GM23338 (cell line): ENCODE data around the gene SLC35G4. TPM values are rescaled to one million over a fixed set of nuclear protein-coding genes. Genes with fewer than 3 reads are reported as not detected.

ENCODE experiments used
- ATAC-seq: fragments of 200-7000 bp; cut with Tn5 transposase; 3 replicates; pipeline ENCODE4 v1.9.1; 2020
- DNase-seq: peaks from one replicate; pipeline ENCODE4 v3.0.0-alpha.2; 2015; ENCODE audit warnings: low spot score
- H2AFZ ChIP-seq: fragments of 200-600 bp; sonication (generic); 2 replicates; pipeline ENCODE4 v1.8.0; 2016; ENCODE audit warnings: antibody characterized with exemption, mild to moderate bottlenecking, moderate library complexity
- H3F3A ChIP-seq: fragments of 200-600 bp; sonication (generic); replicated peaks from 2 replicates; pipeline ENCODE4 v1.8.0; 2017; ENCODE audit warnings: antibody characterized with exemption, mixed run types, low read depth
- H3K27ac ChIP-seq: fragments of 200-600 bp; sonication (generic); 2 replicates; pipeline ENCODE4 v1.6.1; 2016; ENCODE audit warnings: low read depth
- H3K27me3 ChIP-seq: fragments of 200-600 bp; sonication (generic); 2 replicates; pipeline ENCODE4 v1.8.0; 2016; ENCODE audit warnings: mild to moderate bottlenecking, mixed run types, moderate library complexity; ENCODE audit not compliant: insufficient read depth
- H3K36me3 ChIP-seq: fragments of 200-600 bp; sonication (generic); 2 replicates; pipeline ENCODE4 v1.8.0; 2016; ENCODE audit warnings: mild to moderate bottlenecking; ENCODE audit not compliant: insufficient read depth
- H3K4me1 ChIP-seq: fragments of 200-600 bp; sonication (generic); 2 replicates; pipeline ENCODE4 v1.8.0; 2016; ENCODE audit warnings: mild to moderate bottlenecking, moderate library complexity; ENCODE audit not compliant: insufficient read depth
- H3K4me2 ChIP-seq: fragments of 200-600 bp; sonication (generic); 2 replicates; pipeline ENCODE4 v1.7.1; 2017; ENCODE audit warnings: mixed run types
- H3K4me3 ChIP-seq: fragments of 200-600 bp; sonication (generic); 2 replicates; pipeline ENCODE4 v1.6.1; 2016; ENCODE audit warnings: mixed run types
- H3K79me2 ChIP-seq: fragments of 200-600 bp; sonication (generic); replicated peaks from 2 replicates; pipeline ENCODE4 v1.8.0; 2017; ENCODE audit warnings: mild to moderate bottlenecking; ENCODE audit not compliant: insufficient read depth
- H3K9me2 ChIP-seq: fragments of 200-600 bp; sonication (generic); 2 replicates; pipeline ENCODE4 v1.8.0; 2017; ENCODE audit not compliant: insufficient read depth
- H4K20me1 ChIP-seq: fragments of 200-600 bp; sonication (generic); replicated peaks from 2 replicates; pipeline ENCODE4 v1.8.0; 2017; ENCODE audit warnings: mild to moderate bottlenecking; ENCODE audit not compliant: insufficient read depth
- H3K27ac Mint-ChIP-seq: 2 replicates; pipeline ENCODE4 v1.8.0; 2020; ENCODE audit warnings: inconsistent platforms, mild to moderate bottlenecking, moderate library complexity, mixed read lengths
- H3K27me3 Mint-ChIP-seq: 3 replicates; pipeline ENCODE4 v1.8.0; 2022; ENCODE audit warnings: low read depth, mild to moderate bottlenecking, moderate library complexity, mixed read lengths, inconsistent platforms; ENCODE audit not compliant: insufficient read depth, poor library complexity
- H3K36me3 Mint-ChIP-seq: 3 replicates; pipeline ENCODE4 v1.8.0; 2021; ENCODE audit warnings: low read depth, mild to moderate bottlenecking, inconsistent platforms, moderate library complexity, mixed read lengths
- H3K4me1 Mint-ChIP-seq: 3 replicates; pipeline ENCODE4 v1.8.0; 2020; ENCODE audit warnings: mild to moderate bottlenecking, inconsistent platforms, mixed read lengths
- H3K4me3 Mint-ChIP-seq: 3 replicates; pipeline ENCODE4 v1.8.0; 2021; ENCODE audit warnings: moderate library complexity, mild to moderate bottlenecking, inconsistent platforms, mixed read lengths
- H3K9me3 Mint-ChIP-seq: 3 replicates; pipeline ENCODE4 v1.8.0; 2020; ENCODE audit warnings: moderate library complexity, mild to moderate bottlenecking, inconsistent platforms, mixed read lengths
- CTCF ChIP-seq, 2 experiments: fragments of 200-600 bp in 1 of 2; sonication (generic) in 1 of 2; conservative IDR thresholded peaks; 2 replicates each; pipeline versions ENCODE4 v1.5.1 to v1.6.1; 2016 to 2017; ENCODE audit warnings: antibody characterized with exemption in 2 of 2, low read depth in 2 of 2, mild to moderate bottlenecking in 2 of 2, moderate library complexity in 1 of 2
- ETS1 ChIP-seq: IDR thresholded peaks from 2 replicates; pipeline ENCODE4 v1.6.1; 2016; ENCODE audit warnings: antibody characterized with exemption
- EZH2 ChIP-seq: fragments of 200-600 bp; sonication (generic); IDR thresholded peaks from one replicate; pipeline ENCODE4 v1.8.0; 2017; ENCODE audit warnings: antibody characterized with exemption, mild to moderate bottlenecking, low read depth; ENCODE audit not compliant: unreplicated experiment
- EZH2phosphoT487 ChIP-seq: fragments of 200-600 bp; sonication (generic); IDR thresholded peaks from one replicate; pipeline ENCODE4 v1.8.1; 2018; ENCODE audit warnings: antibody characterized with exemption; ENCODE audit not compliant: unreplicated experiment
- REST ChIP-seq: IDR thresholded peaks from one replicate; pipeline ENCODE4 v1.6.1; 2018; ENCODE audit warnings: antibody characterized with exemption; ENCODE audit not compliant: unreplicated experiment
- STAT1 ChIP-seq: IDR thresholded peaks from one replicate; pipeline ENCODE4 v1.6.1; 2016; ENCODE audit warnings: antibody characterized with exemption; ENCODE audit not compliant: unreplicated experiment
- ZNF114 ChIP-seq: fragments of 250-450 bp; sonication (Bioruptor Pico); IDR thresholded peaks from 2 replicates; pipeline ENCODE4 v1.5.0; 2020; ENCODE audit warnings: mild to moderate bottlenecking, moderate library complexity
- ZNF331 ChIP-seq: fragments of 250-450 bp; sonication (Bioruptor Pico); IDR thresholded peaks from 2 replicates; pipeline ENCODE4 v1.5.0; 2020; ENCODE audit warnings: low read depth, mild to moderate bottlenecking, moderate library complexity
- ZNF462 ChIP-seq: fragments of 250-450 bp; sonication (Bioruptor Pico); IDR thresholded peaks from 2 replicates; pipeline ENCODE4 v1.5.0; 2020; ENCODE audit warnings: mild to moderate bottlenecking, moderate library complexity
- polyA plus RNA-seq: library from polyadenylated mRNA; unstranded; fragments of >200 nt; fragmentation: Nextera tagmentation; extraction: Ambion mirVana; gene quantifications from 2 replicates; pipeline ENCODE4 v1.2.1, GENCODE V29; 2016
- total RNA-seq: library from RNA; depleted of rRNA; stranded (reverse); fragments of >200 nt; shearing (Covaris generic); gene quantifications from 2 replicates; pipeline ENCODE4 v1.2.3, GENCODE V29; 2014

SLC35G4 gene
- total and polyA plus RNA-seq, 2 experiments from 2014 or later: not detected

- no peak overlapping the region for H3K4me2 ChIP-seq
- no peak for DNase-seq
- H3K9me2 ChIP-seq: peaks cover 3% of the 10 kb centered on the region; the same call in 1 of the 2 replicates
- no peaks in the 10 kb centered on the region for H3K4me1 Mint-ChIP-seq
- no peaks in the 10 kb centered on the region for H3K79me2 ChIP-seq
- no peaks in the 10 kb centered on the region for H3K9me3 Mint-ChIP-seq
- H3K4me3 Mint-ChIP-seq: no peak overlapping the region
- H3K27ac Mint-ChIP-seq: no peak overlapping the region
- H3K36me3 Mint-ChIP-seq: no peaks in the 10 kb centered on the region; the same call in 2 of the 3 replicates
- H2AFZ ChIP-seq: no peak overlapping the region
- H3F3A ChIP-seq: no peaks in the 10 kb centered on the region
- no peak overlapping the region for H3K4me3 ChIP-seq
- H3K27me3 ChIP-seq: no peaks in the 10 kb centered on the region
- no peaks in the 10 kb centered on the region for H3K36me3 ChIP-seq
- no peaks in the 10 kb centered on the region for H3K4me1 ChIP-seq
- H3K27me3 Mint-ChIP-seq: peaks cover 10% of the 10 kb centered on the region
- TF ChIP-seq EZH2: no peak
- no peak for TF ChIP-seq EZH2phosphoT487
- no peak for ATAC-seq
- H3K27ac ChIP-seq: no peak overlapping the region
- no peaks in the 10 kb centered on the region for H4K20me1 ChIP-seq
Measured at GRCh38 chr18:11657554-11657953, 48.2 kb downstream of the SLC35G4 start.

GRCh38 chr18:11658019-11658418, 48.6 kb downstream of the SLC35G4 start:
- peaks cover 10% of the 10 kb centered on the region for H3K27me3 Mint-ChIP-seq
- Histone ChIP-seq H3K9me2 (peaks cover 4% of the 10 kb centered on the region; the same call in 1 of the 2 replicates), H3K4me3 (no peak overlapping the region), H3K4me2 (no peak overlapping the region), H3K79me2 (no peaks in the 10 kb centered on the region), H3K27me3 (no peaks in the 10 kb centered on the region), H3K27ac (no peak overlapping the region), H3K36me3 (no peaks in the 10 kb centered on the region), H4K20me1 (no peaks in the 10 kb centered on the region), H3F3A (no peaks in the 10 kb centered on the region), H2AFZ (no peak overlapping the region), H3K4me1 (no peaks in the 10 kb centered on the region)
- no peaks in the 10 kb centered on the region; the same call in 2 of the 3 replicates for H3K36me3 Mint-ChIP-seq
- no peaks in the 10 kb centered on the region for H3K9me3 Mint-ChIP-seq
- ATAC-seq (no peak), DNase-seq (no peak)
- H3K27ac Mint-ChIP-seq: no peak overlapping the region
- no peaks in the 10 kb centered on the region for H3K4me1 Mint-ChIP-seq
- H3K4me3 Mint-ChIP-seq: no peak overlapping the region
- no peak for TF ChIP-seq ETS1
- no peak for TF ChIP-seq STAT1
- no peak for TF ChIP-seq EZH2
- TF ChIP-seq ZNF114 (CRISPR knock-in tag): no peak
- TF ChIP-seq REST: no peak
- no peak for TF ChIP-seq CTCF (conservative IDR thresholded peaks at IDR 0.05; ENCODE audit: low read depth in 2 of 2)
- TF ChIP-seq EZH2phosphoT487: no peak
- no peak for TF ChIP-seq ZNF331
- TF ChIP-seq ZNF462 (CRISPR knock-in tag): no peak
